ENCODE data around the gene ARHGAP6. TPM values are rescaled to one million over a fixed set of nuclear protein-coding genes. Genes with fewer than 3 reads are reported as not detected.
"Not testable (repeated sequence)": the region's sequence is repeated elsewhere in the genome, so short reads cannot be mapped to it uniquely, and the experiment has no call there.

The ARHGAP6 gene
- total RNA-seq, 1 experiment from 2014 or later = 1.8 TPM

GRCh38 chrX:11655282-11656015 lies 10.3 kb downstream of the ARHGAP6 start:
- no peak for DNase-seq (ENCODE audit: low read depth)
- in situ Hi-C loops (cut with HindIII; ENCODE audit: low pct_unique_long_range_greater_than_20kb, low sequenced_read_pairs) = no loop called here

GRCh38 chrX:11648705-11649519 lies 16.8 kb downstream of the ARHGAP6 start:
- DNase-seq (ENCODE audit: low read depth) = no peak
- in situ Hi-C loops (cut with HindIII; ENCODE audit: low pct_unique_long_range_greater_than_20kb, low sequenced_read_pairs) = no loop called here

DNA sequence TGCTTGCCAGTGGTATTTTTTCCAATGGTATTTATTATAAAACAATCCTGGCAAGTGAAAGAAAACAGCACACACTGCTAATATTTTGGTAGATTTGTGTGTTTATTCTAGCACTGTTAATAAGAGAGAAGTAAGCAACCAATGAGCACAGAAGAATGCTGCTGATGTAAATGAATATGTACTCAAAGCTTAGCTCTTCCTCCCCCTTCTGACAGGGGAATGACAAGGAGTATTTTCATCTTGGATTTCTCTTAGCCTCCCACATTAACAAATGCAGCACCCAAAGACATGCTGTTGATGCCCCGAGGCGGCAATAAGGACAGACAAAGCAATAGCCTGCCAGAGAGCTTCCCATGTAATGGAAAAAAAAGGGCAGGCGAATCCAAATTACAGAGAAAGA lies 18.6 kb downstream of the ARHGAP6 start:
- in situ Hi-C loops (cut with HindIII; ENCODE audit: low pct_unique_long_range_greater_than_20kb, low sequenced_read_pairs) = no loop called here
- no peak for DNase-seq (ENCODE audit: low read depth)

GRCh38 chrX:11641349-11642065 lies 24.2 kb downstream of the ARHGAP6 start:
- in situ Hi-C loops (cut with HindIII; ENCODE audit: low pct_unique_long_range_greater_than_20kb, low sequenced_read_pairs) = no loop called here

DNA sequence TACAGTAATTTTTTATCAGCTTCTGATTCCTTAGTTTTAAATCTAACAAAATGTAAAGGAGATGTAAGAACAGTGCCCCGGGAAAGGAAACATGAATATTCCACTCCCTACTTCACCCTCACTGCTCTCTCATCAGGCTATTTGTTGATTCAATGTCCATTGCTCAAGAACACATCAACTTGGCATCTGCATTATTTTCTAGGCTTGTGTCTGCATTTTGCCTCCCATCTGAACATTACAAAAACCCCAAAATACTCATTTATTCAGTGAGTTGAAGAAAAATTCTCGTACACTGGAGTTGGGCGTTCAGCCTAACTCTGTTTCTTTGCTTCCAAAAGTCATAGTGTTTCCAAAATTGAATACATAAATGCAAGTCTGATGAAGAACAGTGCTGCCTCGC lies 25.6 kb downstream of the ARHGAP6 start:
- in situ Hi-C loops (cut with HindIII; ENCODE audit: low pct_unique_long_range_greater_than_20kb, low sequenced_read_pairs) = no loop called here
- no peak for DNase-seq (ENCODE audit: low read depth)

More at GRCh38 chrX:11641349-11642065, 24.2 kb downstream of the ARHGAP6 start:
- no peak for DNase-seq (ENCODE audit: low read depth)

GRCh38 chrX:11632732-11633131 lies 33.0 kb downstream of the ARHGAP6 start:
- no peak for DNase-seq (ENCODE audit: low read depth)
- in situ Hi-C loops (cut with HindIII; ENCODE audit: low pct_unique_long_range_greater_than_20kb, low sequenced_read_pairs) = no loop called here

DNA sequence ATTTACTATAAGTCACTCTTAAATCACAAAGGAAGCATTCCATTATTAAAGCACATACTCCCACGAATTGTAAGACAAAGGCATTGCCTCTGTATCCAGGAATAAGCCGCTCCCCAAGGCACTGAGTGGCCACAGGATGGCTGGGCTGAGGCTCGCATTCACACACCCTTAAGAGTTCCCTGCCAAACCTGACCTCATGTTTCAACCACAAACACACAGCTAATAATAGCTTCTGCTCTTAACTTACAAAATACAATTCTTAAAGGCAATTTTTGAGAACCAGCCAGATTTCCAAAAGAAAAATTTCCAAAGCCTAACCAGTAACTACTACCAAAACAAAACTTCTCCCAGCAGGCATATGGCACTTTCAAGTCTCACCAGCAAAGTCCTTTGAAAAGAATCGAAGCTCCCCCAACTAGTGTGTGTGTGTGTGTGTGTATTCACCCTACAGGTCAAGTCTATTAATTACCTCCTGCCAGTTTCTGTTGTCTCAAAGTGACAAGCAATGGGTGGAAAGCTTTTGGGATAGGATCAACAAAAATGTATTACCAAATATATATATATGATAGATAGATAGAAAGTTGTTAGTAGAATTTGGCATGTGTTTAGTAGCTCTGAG lies 36.0 kb downstream of the ARHGAP6 start:
- DNase-seq (ENCODE audit: low read depth) = no peak
- in situ Hi-C loops (cut with HindIII; ENCODE audit: low pct_unique_long_range_greater_than_20kb, low sequenced_read_pairs) = no loop called here

DNA sequence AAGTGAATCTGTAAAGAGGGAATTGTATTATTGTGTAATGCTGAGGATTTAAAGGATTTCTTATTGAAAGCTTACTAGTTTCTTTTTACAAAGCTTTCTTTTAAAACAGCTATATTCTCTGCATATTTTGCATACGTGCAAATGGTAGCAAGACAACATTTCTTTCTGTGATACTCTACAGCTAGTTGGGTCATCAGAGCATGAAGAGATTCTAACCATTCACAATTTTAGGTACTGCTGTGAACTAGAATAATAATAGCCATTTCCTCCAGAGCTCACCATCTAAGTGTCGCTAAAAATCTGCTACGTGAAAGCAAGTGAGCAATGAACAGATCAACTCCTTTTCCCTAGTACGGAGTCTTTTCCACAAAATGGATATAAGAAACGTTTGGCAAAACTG lies 37.3 kb downstream of the ARHGAP6 start:
- in situ Hi-C loops (cut with HindIII; ENCODE audit: low pct_unique_long_range_greater_than_20kb, low sequenced_read_pairs) = no loop called here

GRCh38 chrX:11626351-11626750 lies 39.4 kb downstream of the ARHGAP6 start:
- DNase-seq (ENCODE audit: low read depth) = no peak
- in situ Hi-C loops (cut with HindIII; ENCODE audit: low pct_unique_long_range_greater_than_20kb, low sequenced_read_pairs) = no loop called here

More for the DNA sequence above, 37.3 kb downstream of the ARHGAP6 start:
- DNase-seq (ENCODE audit: low read depth) = no peak

DNA sequence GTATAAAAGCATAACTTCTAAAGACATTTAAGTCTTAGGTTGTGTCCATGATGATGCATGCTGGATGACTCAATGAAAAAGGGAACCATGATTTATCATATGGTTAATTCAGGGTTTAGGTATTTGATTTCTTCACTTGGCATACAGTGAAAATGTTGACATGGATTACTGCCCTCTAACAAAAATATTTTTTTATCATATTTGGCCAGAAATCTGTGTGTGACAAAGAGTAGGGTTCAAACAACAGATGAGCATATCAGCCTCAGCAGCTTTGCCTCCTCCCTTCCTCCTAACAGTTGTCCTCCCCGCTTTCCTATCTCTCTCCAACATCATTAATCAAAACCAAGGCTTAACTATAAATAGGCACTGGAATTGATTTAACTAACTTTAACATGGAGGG lies 46.3 kb downstream of the ARHGAP6 start:
- DNase-seq (ENCODE audit: low read depth) = no peak
- in situ Hi-C loops (cut with HindIII; ENCODE audit: low pct_unique_long_range_greater_than_20kb, low sequenced_read_pairs) = no loop called here

- in situ Hi-C loops (cut with HindIII; ENCODE audit: low pct_unique_long_range_greater_than_20kb, low sequenced_read_pairs); DNase-seq (ENCODE audit: low read depth): not testable (repeated sequence)
These were observed 51.5 kb downstream of the ARHGAP6 start for GRCh38 chrX:11614253-11614652.

GRCh38 chrX:11611965-11612364 lies 53.8 kb downstream of the ARHGAP6 start:
- DNase-seq (ENCODE audit: low read depth) = no peak
- in situ Hi-C loops (cut with HindIII; ENCODE audit: low pct_unique_long_range_greater_than_20kb, low sequenced_read_pairs) = no loop called here

DNA sequence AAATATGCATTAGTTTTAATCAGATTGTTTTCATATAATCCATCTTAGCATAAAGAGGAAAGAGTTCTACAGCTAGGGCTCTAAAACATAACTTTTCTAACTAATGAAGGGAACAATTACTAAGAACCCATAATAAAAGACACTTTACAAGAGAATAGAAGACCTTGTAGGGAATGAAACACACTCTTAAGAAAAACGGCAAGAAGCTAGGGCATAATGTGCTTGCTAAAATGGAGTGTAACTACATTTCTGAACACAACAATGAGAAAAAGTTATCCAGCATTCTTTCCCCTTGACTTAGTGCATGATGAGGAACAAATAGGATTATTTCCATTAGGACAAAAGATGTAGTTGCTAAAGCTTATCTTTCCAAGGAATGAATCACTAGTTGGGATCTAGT lies 54.6 kb downstream of the ARHGAP6 start:
- DNase-seq (ENCODE audit: low read depth) = no peak
- in situ Hi-C loops (cut with HindIII; ENCODE audit: low pct_unique_long_range_greater_than_20kb, low sequenced_read_pairs) = no loop called here

DNA sequence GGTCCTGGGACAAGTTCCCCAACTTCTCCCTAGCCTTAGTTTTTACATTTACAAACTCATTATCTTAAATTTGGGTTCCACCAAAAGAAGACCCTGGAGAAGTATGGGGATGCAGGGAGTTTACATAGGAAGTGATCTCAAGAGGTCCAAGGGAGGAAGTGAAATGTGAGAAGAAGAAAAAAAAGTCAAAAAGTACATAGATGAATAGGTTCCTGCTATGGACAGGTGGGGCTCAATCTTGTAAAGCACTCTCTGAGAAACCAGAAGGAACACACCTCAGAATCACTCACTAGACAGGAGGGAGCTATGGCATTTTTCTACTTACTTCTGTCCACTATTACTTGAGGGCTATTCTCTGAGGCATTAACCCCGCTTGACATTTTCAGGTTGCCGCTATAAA lies 56.6 kb downstream of the ARHGAP6 start:
- in situ Hi-C loops (cut with HindIII; ENCODE audit: low pct_unique_long_range_greater_than_20kb, low sequenced_read_pairs) = no loop called here
- DNase-seq (ENCODE audit: low read depth) = no peak

DNA sequence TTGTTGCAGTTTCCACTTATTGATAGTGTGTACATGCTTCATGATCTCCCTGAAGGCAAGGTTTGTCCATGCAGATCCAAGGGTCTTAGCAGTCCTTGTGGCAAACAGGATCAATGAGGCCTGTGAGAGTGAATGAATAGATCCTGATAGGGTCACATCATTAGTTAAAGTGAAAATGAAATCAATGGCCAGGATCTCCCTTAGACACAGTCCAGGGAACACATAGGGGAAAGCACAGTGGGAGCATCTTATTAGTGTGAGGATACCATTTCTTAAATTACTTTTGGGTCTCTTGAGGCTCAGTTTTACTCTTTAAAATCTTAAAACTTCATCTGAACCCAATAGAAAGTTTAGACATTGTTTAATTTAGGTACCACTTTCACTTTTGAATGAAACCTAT lies 59.3 kb downstream of the ARHGAP6 start:
- in situ Hi-C loops (cut with HindIII; ENCODE audit: low pct_unique_long_range_greater_than_20kb, low sequenced_read_pairs) = no loop called here
- no peak for DNase-seq (ENCODE audit: low read depth)

DNA sequence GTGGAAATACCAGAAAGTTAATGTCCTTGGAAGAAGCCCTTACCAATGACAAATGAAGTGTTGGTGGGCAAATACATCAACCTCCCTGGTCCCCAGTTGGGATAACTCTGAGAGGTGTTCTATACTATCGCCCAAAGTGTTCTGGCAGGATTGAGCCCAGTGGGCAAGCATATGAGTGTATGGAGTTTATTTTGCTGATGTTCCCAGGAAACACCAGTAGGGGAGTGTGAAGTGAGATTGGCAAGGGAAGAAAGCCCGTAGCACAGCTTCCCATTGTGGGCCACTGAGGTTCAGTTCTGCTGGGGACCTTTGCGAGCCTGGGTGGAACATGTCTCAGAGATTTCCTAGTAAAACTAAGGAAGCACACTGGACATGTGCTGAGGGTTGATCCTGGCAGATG lies 65.1 kb downstream of the ARHGAP6 start:
- DNase-seq (ENCODE audit: low read depth) = no peak
- in situ Hi-C loops (cut with HindIII; ENCODE audit: low pct_unique_long_range_greater_than_20kb, low sequenced_read_pairs) = no loop called here

DNA sequence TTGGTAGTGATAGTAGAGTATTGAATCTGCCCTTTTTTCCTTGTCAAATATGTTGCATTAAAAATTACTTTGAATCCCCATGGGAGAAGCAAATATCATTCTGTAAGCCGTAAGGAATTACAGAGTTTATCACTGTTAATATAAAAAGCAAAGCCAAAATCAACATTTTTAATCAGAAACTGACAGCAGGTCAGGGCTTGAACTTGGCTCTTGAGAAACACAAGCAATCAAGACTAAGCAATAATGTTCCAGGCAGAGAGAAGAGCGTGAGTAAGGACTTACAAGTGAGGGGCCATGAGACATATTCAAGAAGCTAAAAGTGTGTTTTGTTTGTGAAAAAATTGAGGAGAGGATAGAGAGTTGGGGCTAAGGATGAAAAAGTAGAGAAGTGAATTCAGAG lies 68.2 kb downstream of the ARHGAP6 start:
- no peak for DNase-seq (ENCODE audit: low read depth)
- in situ Hi-C loops (cut with HindIII; ENCODE audit: low pct_unique_long_range_greater_than_20kb, low sequenced_read_pairs) = no loop called here

DNA sequence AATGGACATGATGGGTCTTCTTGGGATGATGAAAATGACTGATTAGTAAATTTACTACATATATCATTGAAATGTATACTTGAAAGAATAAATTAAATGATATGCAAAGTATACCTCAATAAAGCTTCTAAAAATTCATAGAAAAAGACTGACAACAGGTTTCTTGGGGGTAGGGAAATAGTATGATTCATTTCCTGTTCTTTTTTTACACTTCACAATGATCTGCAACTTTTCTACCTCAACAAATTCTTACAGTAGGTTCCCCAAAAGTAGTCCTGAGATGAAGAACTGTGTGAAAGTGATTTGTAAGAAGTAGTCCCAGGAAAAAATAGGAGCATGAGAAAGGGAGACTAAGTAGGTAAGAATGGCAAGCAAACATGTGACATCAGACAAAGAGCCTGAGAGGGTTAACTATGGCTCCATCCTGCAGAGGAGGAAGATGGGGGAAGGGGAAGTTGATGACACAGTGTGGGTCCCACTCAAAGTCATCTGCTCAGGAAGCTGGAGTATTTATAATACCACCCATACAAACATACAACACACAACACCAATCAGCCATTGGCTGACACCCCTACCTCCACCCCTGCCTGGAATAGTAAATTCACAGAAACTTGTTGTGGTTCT lies 73.9 kb downstream of the ARHGAP6 start:
- in situ Hi-C loops (cut with HindIII; ENCODE audit: low pct_unique_long_range_greater_than_20kb, low sequenced_read_pairs) = no loop called here
- no peak for DNase-seq (ENCODE audit: low read depth)

Measured in Caki2 (cell line).